Measurements from ENCODE around the gene ANGPT4.

GRCh38 chr20:910870-911770, 5.0 kb downstream of the ANGPT4 start:
- TF ChIP-seq, protein P1, sequence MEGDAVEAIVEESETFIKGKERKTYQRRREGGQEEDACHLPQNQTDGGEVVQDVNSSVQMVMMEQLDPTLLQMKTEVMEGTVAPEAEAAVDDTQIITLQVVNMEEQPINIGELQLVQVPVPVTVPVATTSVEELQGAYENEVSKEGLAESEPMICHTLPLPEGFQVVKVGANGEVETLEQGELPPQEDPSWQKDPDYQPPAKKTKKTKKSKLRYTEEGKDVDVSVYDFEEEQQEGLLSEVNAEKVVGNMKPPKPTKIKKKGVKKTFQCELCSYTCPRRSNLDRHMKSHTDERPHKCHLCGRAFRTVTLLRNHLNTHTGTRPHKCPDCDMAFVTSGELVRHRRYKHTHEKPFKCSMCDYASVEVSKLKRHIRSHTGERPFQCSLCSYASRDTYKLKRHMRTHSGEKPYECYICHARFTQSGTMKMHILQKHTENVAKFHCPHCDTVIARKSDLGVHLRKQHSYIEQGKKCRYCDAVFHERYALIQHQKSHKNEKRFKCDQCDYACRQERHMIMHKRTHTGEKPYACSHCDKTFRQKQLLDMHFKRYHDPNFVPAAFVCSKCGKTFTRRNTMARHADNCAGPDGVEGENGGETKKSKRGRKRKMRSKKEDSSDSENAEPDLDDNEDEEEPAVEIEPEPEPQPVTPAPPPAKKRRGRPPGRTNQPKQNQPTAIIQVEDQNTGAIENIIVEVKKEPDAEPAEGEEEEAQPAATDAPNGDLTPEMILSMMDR (IDR thresholded peaks at IDR 0.05), result no peak
- TF ChIP-seq POLR2AphosphoS5 (IDR thresholded peaks at IDR 0.05) (no peak), POLR2A (IDR thresholded peaks at IDR 0.05) (no peak), EP300 (IDR thresholded peaks at IDR 0.05) (no peak)

Data from suprapubic skin (tissue), 4 donors.